Measurements from ENCODE around the gene CDKN3.
"Not testable (repeated sequence)": the region's sequence is repeated elsewhere in the genome, so short reads cannot be mapped to it uniquely, and the experiment has no call there.

GRCh38 chr14:54392986-54393884 lies 3.6 kb upstream of the CDKN3 start:
- TF ChIP-seq CTCF (conservative IDR thresholded peaks at IDR 0.05; ENCODE audit: low read length); EZH2phosphoT487 (IDR thresholded peaks at IDR 0.05; ENCODE audit: borderline replicate concordance, low read depth, low read length): not testable (repeated sequence)

Data from OCI-LY7 (cell line).